Keratinocyte (primary cell): ENCODE data around the gene GRIA3. TPM values are rescaled to one million over a fixed set of nuclear protein-coding genes. Genes with fewer than 3 reads are reported as not detected.
"Not testable (repeated sequence)": the region's sequence is repeated elsewhere in the genome, so short reads cannot be mapped to it uniquely, and the experiment has no call there.

Source experiments
- DNase-seq: peaks from one replicate; pipeline ENCODE4 v3.0.0-alpha.2; 2011; ENCODE audit warnings: low read depth, missing footprints, low spot score
- FAIRE-seq: peaks from 2 replicates; lab custom pipeline; 2011; peaks lifted over from hg19 to GRCh38; lab: Jason Lieb, UNC
- H2AFZ ChIP-seq: 2 replicates; pipeline ENCODE4 v1.6.0; 2012; ENCODE audit warnings: low read length, control low read depth, inconsistent platforms; ENCODE audit not compliant: control insufficient read depth
- H3K27ac ChIP-seq: 2 replicates; pipeline ENCODE4 v1.5.1; 2011; ENCODE audit warnings: low read length; ENCODE audit not compliant: control insufficient read depth, insufficient read depth
- H3K27me3 ChIP-seq: 3 replicates; pipeline ENCODE4 v1.6.0; 2011; ENCODE audit warnings: low read length; ENCODE audit not compliant: control insufficient read depth, insufficient read depth; ENCODE audit errors: extremely low read depth
- H3K36me3 ChIP-seq, 2 experiments: 2 replicates in 1 of 2; 3 replicates in 1 of 2; pipeline ENCODE4 v1.5.1; 2011; ENCODE audit warnings: low read length in 2 of 2, mild to moderate bottlenecking in 1 of 2; ENCODE audit not compliant: control insufficient read depth in 2 of 2, insufficient read depth in 2 of 2; ENCODE audit errors: extremely low read depth in 1 of 2
- H3K4me1 ChIP-seq: 3 replicates; pipeline ENCODE4 v1.5.1; 2011; ENCODE audit warnings: low read length; ENCODE audit not compliant: control insufficient read depth, insufficient read depth; ENCODE audit errors: extremely low read depth
- H3K4me2 ChIP-seq: 3 replicates; pipeline ENCODE4 v1.6.0; 2011; ENCODE audit warnings: low read depth, low read length; ENCODE audit not compliant: control insufficient read depth, insufficient read depth; ENCODE audit errors: extremely low read depth
- H3K4me3 ChIP-seq, 3 experiments: fragments of 200-600 bp in 1 of 3; sonication (generic) in 1 of 3; 2 replicates in 2 of 3; 3 replicates in 1 of 3; pipeline ENCODE4 v1.5.1; 2011 to 2016; ENCODE audit warnings: low read length in 3 of 3, mild to moderate bottlenecking in 3 of 3, control low read depth in 2 of 3, inconsistent platforms in 1 of 3, low read depth in 1 of 3, mixed read lengths in 1 of 3, mixed run types in 1 of 3, moderate library complexity in 1 of 3; ENCODE audit not compliant: control insufficient read depth in 2 of 3, insufficient read depth in 2 of 3; ENCODE audit errors: extremely low read depth in 1 of 3
- H3K79me2 ChIP-seq: 2 replicates; pipeline ENCODE4 v1.6.0; 2012; ENCODE audit warnings: low read length; ENCODE audit not compliant: control insufficient read depth, insufficient read depth
- H3K9ac ChIP-seq: 3 replicates; pipeline ENCODE4 v1.6.0; 2011; ENCODE audit warnings: low read length; ENCODE audit not compliant: control insufficient read depth, insufficient read depth; ENCODE audit errors: extremely low read depth
- H3K9me1 ChIP-seq: 3 replicates; pipeline ENCODE4 v1.6.0; 2011; ENCODE audit warnings: low read length; ENCODE audit not compliant: control insufficient read depth, insufficient read depth; ENCODE audit errors: extremely low read depth
- H3K9me3 ChIP-seq: 2 replicates; pipeline ENCODE4 v1.5.1; 2012; ENCODE audit warnings: low read depth, low read length; ENCODE audit not compliant: control insufficient read depth
- H4K20me1 ChIP-seq: 3 replicates; pipeline ENCODE4 v1.6.0; 2011; ENCODE audit warnings: low read length; ENCODE audit not compliant: control insufficient read depth, insufficient read depth; ENCODE audit errors: extremely low read depth
- CTCF ChIP-seq, 3 experiments: IDR thresholded peaks in 1 of 3; conservative IDR thresholded peaks in 1 of 3; optimal IDR thresholded peaks in 1 of 3; 2 replicates in 2 of 3; 3 replicates in 1 of 3; pipeline versions ENCODE3 to v1.5.1; 2011; ENCODE audit warnings: low read length in 3 of 3, mild to moderate bottlenecking in 3 of 3, moderate library complexity in 2 of 3, control low read depth in 1 of 3, inconsistent platforms in 1 of 3; ENCODE audit not compliant: insufficient read depth in 2 of 3; ENCODE audit errors: extremely low read depth in 1 of 3
- EZH2 ChIP-seq: IDR thresholded peaks from one replicate; pipeline ENCODE4 v1.6.1; 2012; ENCODE audit warnings: inconsistent platforms, mild to moderate bottlenecking, low read length, moderate library complexity
- dilution Hi-C: fragments of 300-500 bp; cut with MboI; formaldehyde crosslinking; loops from one replicate; pipeline ENCODE4 v1.7.0; 2020; ENCODE audit warnings: low sequenced_read_pairs; ENCODE audit not compliant: extremely low pct_ligation_motif_present
- polyA plus RNA-seq, 5 experiments: library from polyadenylated mRNA; depleted of rRNA in 3 of 5; stranded (reverse) in 3 of 5; stranded (forward) in 1 of 5; unstranded in 1 of 5; fragments of >200 nt; gene quantifications; 1 replicate in 1 of 5; 2 replicates in 3 of 5; 3 replicates in 1 of 5; pipeline versions ENCODE4 v1.2.1 to v1.2.3, GENCODE V29; 2011 to 2012; ENCODE audit warnings: missing spikeins in 2 of 5, low read depth in 1 of 5, low replicate concordance in 1 of 5

Gene GRIA3
- polyA plus RNA-seq, 1 donor (not counting 4 experiments of a cell fraction or from before 2014, with no cell fraction given), result not detected

DNA sequence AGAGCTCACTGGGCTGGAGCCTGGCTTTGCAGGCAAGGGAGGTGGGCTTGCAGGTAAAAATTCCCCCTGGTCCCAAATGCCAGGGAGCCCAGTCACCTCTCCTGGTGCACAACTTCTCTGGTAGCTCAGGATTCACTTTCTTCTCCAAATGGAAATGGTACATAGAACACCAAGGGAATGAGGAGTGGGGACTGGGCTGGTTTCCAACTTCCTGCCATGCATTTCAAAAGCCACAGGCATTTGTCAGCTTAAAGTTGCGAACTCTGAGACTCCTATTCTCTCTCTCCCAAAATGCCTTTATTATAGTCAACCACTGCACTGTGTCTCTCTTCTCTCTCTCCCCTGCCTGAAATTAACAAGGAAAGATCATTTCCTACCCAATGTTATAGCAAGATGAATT lies 177.3 kb downstream of the GRIA3 start:
- Histone ChIP-seq H3K79me2 (no peaks in the 10 kb centered on the region), H3K9ac (no peak overlapping the region), H3K4me2 (no peak overlapping the region), H2AFZ (no peak overlapping the region), H4K20me1 (no peaks in the 10 kb centered on the region), H3K36me3 (no peaks in the 10 kb centered on the region), H3K4me1 (no peaks in the 10 kb centered on the region), H3K4me3 (no peak overlapping the region), H3K27ac (no peak overlapping the region), H3K9me3 (no peaks in the 10 kb centered on the region), H3K9me1 (no peaks in the 10 kb centered on the region), H3K27me3 (no peaks in the 10 kb centered on the region)
- dilution Hi-C loops, result no loop called here
- no peak for DNase-seq
- TF ChIP-seq CTCF (optimal IDR thresholded peaks at IDR 0.05 in 1 of 3, IDR thresholded peaks at IDR 0.05 in 1 of 3, conservative IDR thresholded peaks at IDR 0.05 in 1 of 3; ENCODE audit: extremely low read depth in 1 of 3, insufficient read depth in 2 of 3, low read length in 3 of 3) (no peak), EZH2 (no peak)
- no peak for FAIRE-seq

GRCh38 chrX:123386196-123386595 lies 202.1 kb downstream of the GRIA3 start:
- H3K4me3 ChIP-seq, H3K27ac ChIP-seq, H3K9ac ChIP-seq, H3K4me1 ChIP-seq, FAIRE-seq, H3K9me3 ChIP-seq, H3K79me2 ChIP-seq, H4K20me1 ChIP-seq, H3K27me3 ChIP-seq, H3K9me1 ChIP-seq, H3K36me3 ChIP-seq, H3K4me2 ChIP-seq, H2AFZ ChIP-seq, DNase-seq, dilution Hi-C loops: not testable (repeated sequence)

DNA sequence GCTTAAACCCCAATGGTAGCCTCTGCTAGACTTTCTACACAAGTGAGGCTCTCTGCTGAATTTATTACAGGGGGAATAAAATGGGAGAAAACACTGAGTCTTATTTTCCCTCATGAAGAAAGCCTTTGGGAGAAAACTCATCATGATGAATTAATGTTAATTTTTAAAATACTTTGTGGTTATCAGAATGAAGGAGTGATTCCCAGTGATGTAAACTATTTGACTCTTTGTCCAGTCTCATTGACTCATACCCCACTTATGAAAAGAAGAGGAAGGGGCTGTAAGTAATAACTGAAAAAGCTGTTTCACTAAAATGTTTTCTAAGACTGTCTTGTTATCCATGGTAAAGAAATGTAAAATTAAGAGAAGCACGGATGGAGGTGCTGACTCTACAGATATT lies 208.8 kb downstream of the GRIA3 start:
- Histone ChIP-seq H2AFZ (no peak overlapping the region), H3K36me3 (no peaks in the 10 kb centered on the region), H3K27ac (no peak overlapping the region), H3K27me3 (no peaks in the 10 kb centered on the region), H4K20me1 (no peaks in the 10 kb centered on the region), H3K9me1 (no peaks in the 10 kb centered on the region), H3K9me3 (no peaks in the 10 kb centered on the region), H3K4me3 (no peak overlapping the region), H3K4me2 (no peak overlapping the region), H3K4me1 (no peaks in the 10 kb centered on the region), H3K79me2 (no peaks in the 10 kb centered on the region), H3K9ac (no peak overlapping the region)
- no peak for DNase-seq
- no peak for FAIRE-seq
- dilution Hi-C loops, result no loop called here
- TF ChIP-seq EZH2 (no peak), CTCF (optimal IDR thresholded peaks at IDR 0.05 in 1 of 3, IDR thresholded peaks at IDR 0.05 in 1 of 3, conservative IDR thresholded peaks at IDR 0.05 in 1 of 3; ENCODE audit: extremely low read depth in 1 of 3, insufficient read depth in 2 of 3, low read length in 3 of 3) (no peak)
